Thyroid gland (tissue), 4 donors: ENCODE data around the gene TMEM41A. TPM values are rescaled to one million over a fixed set of nuclear protein-coding genes. Genes with fewer than 3 reads are reported as not detected.

Source experiments
- DNase-seq, 2 donors: peaks; one replicate each; pipeline ENCODE4 v3.0.0-alpha.2; 2019
- H3K27ac ChIP-seq, 3 donors: fragments of 200-600 bp; sonication (generic); 1 replicate in 2 of 3; 2 replicates in 1 of 3; pipeline ENCODE4 v1.5.1; 2016 to 2019; ENCODE audit warnings: mild to moderate bottlenecking in 1 of 3, moderate library complexity in 1 of 3
- H3K27me3 ChIP-seq: fragments of 200-600 bp; sonication (generic); one replicate; pipeline ENCODE4 v1.5.1; 2019
- H3K36me3 ChIP-seq, 2 donors: fragments of 200-600 bp; sonication (generic); one replicate each; pipeline ENCODE4 v1.5.1; 2016 to 2019
- H3K4me1 ChIP-seq, 2 donors: fragments of 200-600 bp; sonication (generic); one replicate each; pipeline ENCODE4 v1.5.1; 2017 to 2019
- H3K4me3 ChIP-seq, 3 donors: fragments of 200-600 bp; sonication (generic); replicated peaks in 1 of 3; 1 replicate in 2 of 3; 2 replicates in 1 of 3; pipeline ENCODE4 v1.5.1; 2016; ENCODE audit warnings: mild to moderate bottlenecking in 1 of 3
- H3K9me3 ChIP-seq: fragments of 200-600 bp; sonication (generic); one replicate; pipeline ENCODE4 v1.5.1; 2017
- POLR2A ChIP-seq, 2 donors: fragments of 450-650 bp; IDR thresholded peaks; one replicate each; pipeline ENCODE4 v1.6.1; 2017; ENCODE audit warnings: antibody characterized with exemption in 2 of 2, mild to moderate bottlenecking in 2 of 2, moderate library complexity in 1 of 2
- WGBS, 2 donors: methylation state at CpG; one replicate each; pipeline ENCODE4 v1.1.5; 2017; 5-methylcytosine and 5-hydroxymethylcytosine counted together
- intact Hi-C: fragments of 100-400 bp; cut with DNase I; formaldehyde crosslinking; loops from one replicate; pipeline ENCODE4 v1.15.1; 2023
- total RNA-seq, 4 donors: library from RNA; depleted of rRNA; stranded (reverse); fragments of >200 nt; gene quantifications; one replicate each; pipeline ENCODE4 v1.2.3, GENCODE V29; 2016
- TF ChIP-seq, protein P1 (sequence below), 6 experiments: fragments of 200-600 bp in 3 of 6; fragments of 450-650 bp in 3 of 6; sonication (generic) in 3 of 6; IDR thresholded peaks; one replicate each; pipeline ENCODE4 v1.5.1; 2016 to 2019; ENCODE audit warnings: antibody characterized with exemption in 6 of 6, mild to moderate bottlenecking in 2 of 6, inconsistent platforms in 1 of 6, moderate library complexity in 1 of 6

Gene TMEM41A
- total RNA-seq, 4 donors from 2014 or later = 9.9 to 16.9 (median 11.7) TPM

- Histone ChIP-seq H3K36me3 (no peaks in the 10 kb centered on the region), H3K4me1 (no peaks in the 10 kb centered on the region), H3K27me3 (no peaks in the 10 kb centered on the region), H3K27ac (no peak overlapping the region), H3K9me3 (no peaks in the 10 kb centered on the region), H3K4me3 (no peak overlapping the region)
- intact Hi-C loops = no loop called here
- DNase-seq = no peak
- no peak for TF ChIP-seq POLR2A (IDR thresholded peaks at IDR 0.05)
- TF ChIP-seq, protein P1, sequence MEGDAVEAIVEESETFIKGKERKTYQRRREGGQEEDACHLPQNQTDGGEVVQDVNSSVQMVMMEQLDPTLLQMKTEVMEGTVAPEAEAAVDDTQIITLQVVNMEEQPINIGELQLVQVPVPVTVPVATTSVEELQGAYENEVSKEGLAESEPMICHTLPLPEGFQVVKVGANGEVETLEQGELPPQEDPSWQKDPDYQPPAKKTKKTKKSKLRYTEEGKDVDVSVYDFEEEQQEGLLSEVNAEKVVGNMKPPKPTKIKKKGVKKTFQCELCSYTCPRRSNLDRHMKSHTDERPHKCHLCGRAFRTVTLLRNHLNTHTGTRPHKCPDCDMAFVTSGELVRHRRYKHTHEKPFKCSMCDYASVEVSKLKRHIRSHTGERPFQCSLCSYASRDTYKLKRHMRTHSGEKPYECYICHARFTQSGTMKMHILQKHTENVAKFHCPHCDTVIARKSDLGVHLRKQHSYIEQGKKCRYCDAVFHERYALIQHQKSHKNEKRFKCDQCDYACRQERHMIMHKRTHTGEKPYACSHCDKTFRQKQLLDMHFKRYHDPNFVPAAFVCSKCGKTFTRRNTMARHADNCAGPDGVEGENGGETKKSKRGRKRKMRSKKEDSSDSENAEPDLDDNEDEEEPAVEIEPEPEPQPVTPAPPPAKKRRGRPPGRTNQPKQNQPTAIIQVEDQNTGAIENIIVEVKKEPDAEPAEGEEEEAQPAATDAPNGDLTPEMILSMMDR (IDR thresholded peaks at IDR 0.05) = no peak
Measured at GRCh38 chr3:185448107-185448506, 50.7 kb downstream of the TMEM41A start.

- no peaks in the 10 kb centered on the region for H3K27me3 ChIP-seq
- intact Hi-C loops = no loop called here
Measured at GRCh38 chr3:185444329-185444728, 54.5 kb downstream of the TMEM41A start.

DNA sequence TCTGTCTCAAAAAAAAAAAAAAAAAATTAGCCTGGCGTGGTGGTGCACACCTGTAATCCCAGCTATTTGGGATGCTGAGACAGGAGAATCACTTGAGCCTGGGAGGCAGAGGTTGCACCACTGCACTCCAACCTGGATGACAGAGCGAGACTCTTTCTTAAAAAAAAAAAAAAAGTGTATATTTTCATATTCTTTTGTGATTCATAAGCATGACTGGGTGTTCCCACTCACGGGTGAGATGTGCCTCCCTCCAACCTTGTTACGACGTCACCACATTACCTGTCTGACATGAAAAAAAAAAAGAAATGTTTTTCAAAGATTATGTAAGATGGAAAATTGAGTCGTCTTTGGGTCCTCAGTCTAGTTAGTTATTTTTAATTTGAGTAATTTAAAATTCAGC, 56.8 kb downstream of the TMEM41A start:
- intact Hi-C loops = no loop called here
- no peaks in the 10 kb centered on the region for H3K36me3 ChIP-seq
- WGBS, 2 donors = 95 to 97% methylated on average over 6 of the region's 6 CpGs
- no peak overlapping the region for H3K27ac ChIP-seq
- no peak for DNase-seq
- no peaks in the 10 kb centered on the region for H3K27me3 ChIP-seq
- TF ChIP-seq, protein P1 (IDR thresholded peaks at IDR 0.05) = no peak
- no peak for TF ChIP-seq POLR2A (IDR thresholded peaks at IDR 0.05)
- no peak overlapping the region for H3K4me3 ChIP-seq
- no peaks in the 10 kb centered on the region for H3K4me1 ChIP-seq
- H3K9me3 ChIP-seq = no peaks in the 10 kb centered on the region

More at GRCh38 chr3:185444329-185444728, 54.5 kb downstream of the TMEM41A start:
- no peak overlapping the region for H3K4me3 ChIP-seq
- 87 to 92% methylated on average over 2 of the region's 2 CpGs for WGBS, 2 donors
- H3K27ac ChIP-seq = no peak overlapping the region
- no peak for DNase-seq
- no peaks in the 10 kb centered on the region for H3K9me3 ChIP-seq
- TF ChIP-seq POLR2A (IDR thresholded peaks at IDR 0.05) = no peak
- TF ChIP-seq, protein P1 (IDR thresholded peaks at IDR 0.05) = no peak
- H3K4me1 ChIP-seq = no peaks in the 10 kb centered on the region
- no peaks in the 10 kb centered on the region for H3K36me3 ChIP-seq

DNA sequence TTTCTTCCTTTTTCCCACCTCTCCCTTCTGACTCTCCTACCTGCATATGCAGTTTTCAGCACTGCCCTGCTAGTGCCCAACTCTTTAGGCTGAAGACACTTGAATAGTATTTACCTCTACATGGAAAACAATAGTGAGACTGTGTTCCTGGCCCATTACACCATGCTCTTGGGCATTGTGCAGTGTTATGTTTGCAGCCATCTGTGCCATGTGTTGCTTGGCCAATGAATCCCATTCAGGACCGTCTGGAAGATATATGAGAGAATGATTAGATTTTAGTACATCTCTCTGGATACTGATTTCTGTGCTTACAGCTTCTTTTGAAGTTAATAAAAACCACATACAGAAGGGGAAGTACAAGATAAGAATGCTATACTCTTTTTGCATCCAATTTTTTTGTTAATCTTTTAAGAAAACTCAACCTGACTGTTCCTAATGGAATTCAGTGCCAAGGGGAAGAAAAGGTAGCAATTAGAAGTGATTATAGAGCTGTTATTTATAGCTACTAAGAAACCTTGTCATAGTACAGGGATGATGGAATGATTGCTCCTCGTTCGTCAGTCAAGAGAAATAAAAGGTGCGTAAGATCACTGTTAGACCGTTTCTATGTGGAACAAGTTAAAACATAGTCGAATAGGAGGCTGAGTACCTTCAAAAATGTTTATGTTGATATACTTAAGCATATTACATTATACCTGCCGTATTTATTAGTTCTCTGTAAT, 58.9 kb downstream of the TMEM41A start:
- Histone ChIP-seq H3K27ac (no peak overlapping the region), H3K36me3 (no peaks in the 10 kb centered on the region), H3K9me3 (no peaks in the 10 kb centered on the region), H3K27me3 (no peaks in the 10 kb centered on the region), H3K4me3 (no peak overlapping the region), H3K4me1 (no peaks in the 10 kb centered on the region)
- no peak for DNase-seq
- intact Hi-C loops = no loop called here
- WGBS, 2 donors = 91 to 93% methylated on average over 7 of the region's 7 CpGs
- TF ChIP-seq, protein P1 (IDR thresholded peaks at IDR 0.05) = no peak
- no peak for TF ChIP-seq POLR2A (IDR thresholded peaks at IDR 0.05)

Other genes starting within 250 kb of the TMEM41A start
- 10 to 100 TPM in 3 of 4 donors, 1 to 10 TPM in 1; 7.4 to 23.7 (median 15.6) TPM for gene EHHADH, start 245.0 kb downstream of the TMEM41A start, total RNA-seq
- 10 to 100 TPM; 44.4 to 58.0 (median 46.2) TPM for gene MAP3K13, start 135.9 kb downstream of the TMEM41A start, total RNA-seq
- under 1 TPM in 3 of 4 donors, not detected in 1; 0.13 to 0.81 (median 0.29) TPM for gene LIPH, start 53.6 kb upstream of the TMEM41A start, total RNA-seq
- 10 to 100 TPM; 34.0 to 82.9 (median 39.6) TPM for gene SENP2, start 87.3 kb upstream of the TMEM41A start, total RNA-seq